Epithelial cell of esophagus (primary cell): ENCODE results near the gene INTS6.

Source experiments
- DNase-seq: peaks from one replicate; pipeline ENCODE4 v3.0.0; 2010; ENCODE audit warnings: low read depth
- H3K4me3 ChIP-seq: 2 replicates; pipeline ENCODE4 v1.5.1; 2011; ENCODE audit warnings: mild to moderate bottlenecking, low read length, control low read depth
- CTCF ChIP-seq: IDR thresholded peaks from 2 replicates; pipeline ENCODE4 v1.5.1; 2011; ENCODE audit warnings: low read depth, mild to moderate bottlenecking, low read length, control low read depth, inconsistent platforms; ENCODE audit not compliant: insufficient read depth; ENCODE audit errors: missing control alignments

Gene INTS6

GRCh38 chr13:51495316-51495715 is 42.5 kb upstream of the INTS6 start:
- H3K4me3 ChIP-seq, result no peak overlapping the region
- TF ChIP-seq CTCF, result no peak
- DNase-seq, result no peak

GRCh38 chr13:51494156-51494555 is 41.3 kb upstream of the INTS6 start:
- DNase-seq, result no peak
- H3K4me3 ChIP-seq, result no peak overlapping the region
- no peak for TF ChIP-seq CTCF

GRCh38 chr13:51488212-51488611 is 35.4 kb upstream of the INTS6 start:
- no peak overlapping the region for H3K4me3 ChIP-seq
- peak; percentile 84 for DNase-seq
- no peak for TF ChIP-seq CTCF

GRCh38 chr13:51481656-51482055 is 28.8 kb upstream of the INTS6 start:
- H3K4me3 ChIP-seq, result no peak overlapping the region
- TF ChIP-seq CTCF, result no peak
- no peak for DNase-seq

GRCh38 chr13:51479199-51479523 is 26.3 kb upstream of the INTS6 start:
- no peak for TF ChIP-seq CTCF
- DNase-seq, result peak; percentile 74

GRCh38 chr13:51478418-51479198 is 25.8 kb upstream of the INTS6 start:
- no peak for TF ChIP-seq CTCF
- DNase-seq, result no peak
- H3K4me3 ChIP-seq, result no peak overlapping the region

More at GRCh38 chr13:51479199-51479523, 26.3 kb upstream of the INTS6 start:
- no peak overlapping the region for H3K4me3 ChIP-seq

GRCh38 chr13:51477653-51478324 is 25.0 kb upstream of the INTS6 start:
- DNase-seq, result no peak
- no peak overlapping the region for H3K4me3 ChIP-seq
- TF ChIP-seq CTCF, result no peak
